Mucosa of descending colon (tissue), 3 donors: Measurements from ENCODE around the gene ALKBH5. TPM values are rescaled to one million over a fixed set of nuclear protein-coding genes. Genes with fewer than 3 reads are reported as not detected.

Experiments used
- ATAC-seq: fragments of 200-7000 bp; cut with Tn5 transposase; one replicate; pipeline ENCODE4 v1.9.1; 2020; ENCODE audit warnings: mild to moderate bottlenecking, moderate library complexity
- DNase-seq, 3 donors: peaks; one replicate each; pipeline ENCODE4 v3.0.0-alpha.2; 2020
- H3K36me3 ChIP-seq: fragments of 200-600 bp; one replicate; pipeline ENCODE4 v1.8.0; 2021; ENCODE audit warnings: low read depth, mild to moderate bottlenecking
- H3K4me1 ChIP-seq: fragments of 200-600 bp; one replicate; pipeline ENCODE4 v1.8.0; 2021; ENCODE audit warnings: low read depth, mild to moderate bottlenecking
- H3K4me3 ChIP-seq: fragments of 200-600 bp; one replicate; pipeline ENCODE4 v1.8.0; 2021; ENCODE audit warnings: mild to moderate bottlenecking
- H3K9me3 ChIP-seq: fragments of 200-600 bp; one replicate; pipeline ENCODE4 v1.8.0; 2021; ENCODE audit warnings: mild to moderate bottlenecking
- intact Hi-C, 2 donors: fragments of 100-400 bp; cut with DNase I in 1 of 2; cut with micrococcal nuclease in 1 of 2; formaldehyde crosslinking; loops; one replicate each; pipeline versions ENCODE4 v1.11.0 to v1.11.1; 2022; cut with DNase I, micrococcal nuclease
- total RNA-seq, 3 donors: library from RNA; stranded (reverse); fragmentation: NEBNext Ultra II Directional in 2 of 3; extraction: Animal tissue kit (Norgen Biotek cat#: 25700) in 2 of 3; gene quantifications; one replicate each; pipeline versions ENCODE4 v1.2.1 to v1.2.4, GENCODE V29; 2021 to 2023
- TF ChIP-seq, protein P1 (sequence below): fragments of 200-600 bp; IDR thresholded peaks from one replicate; pipeline ENCODE4 v1.8.0; 2022; ENCODE audit warnings: antibody characterized with exemption, mild to moderate bottlenecking
- donor health status: DM: no; HTN: no; CAD: no; lungs with moderate emphysema.
- donor health status: DM: no; HTN: no; CAD: no.
- donor health status: DM: no; HTN: yes; CAD: no.

The ALKBH5 gene
- total RNA-seq, 3 donors from 2014 or later, result 70.7 to 151 (median 75.6) TPM

GRCh38 chr17:18191967-18192366 is 8.3 kb downstream of the ALKBH5 start:
- peaks cover 33% of the 10 kb centered on the region for H3K4me1 ChIP-seq
- TF ChIP-seq, protein P1, sequence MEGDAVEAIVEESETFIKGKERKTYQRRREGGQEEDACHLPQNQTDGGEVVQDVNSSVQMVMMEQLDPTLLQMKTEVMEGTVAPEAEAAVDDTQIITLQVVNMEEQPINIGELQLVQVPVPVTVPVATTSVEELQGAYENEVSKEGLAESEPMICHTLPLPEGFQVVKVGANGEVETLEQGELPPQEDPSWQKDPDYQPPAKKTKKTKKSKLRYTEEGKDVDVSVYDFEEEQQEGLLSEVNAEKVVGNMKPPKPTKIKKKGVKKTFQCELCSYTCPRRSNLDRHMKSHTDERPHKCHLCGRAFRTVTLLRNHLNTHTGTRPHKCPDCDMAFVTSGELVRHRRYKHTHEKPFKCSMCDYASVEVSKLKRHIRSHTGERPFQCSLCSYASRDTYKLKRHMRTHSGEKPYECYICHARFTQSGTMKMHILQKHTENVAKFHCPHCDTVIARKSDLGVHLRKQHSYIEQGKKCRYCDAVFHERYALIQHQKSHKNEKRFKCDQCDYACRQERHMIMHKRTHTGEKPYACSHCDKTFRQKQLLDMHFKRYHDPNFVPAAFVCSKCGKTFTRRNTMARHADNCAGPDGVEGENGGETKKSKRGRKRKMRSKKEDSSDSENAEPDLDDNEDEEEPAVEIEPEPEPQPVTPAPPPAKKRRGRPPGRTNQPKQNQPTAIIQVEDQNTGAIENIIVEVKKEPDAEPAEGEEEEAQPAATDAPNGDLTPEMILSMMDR, result no peak
- H3K9me3 ChIP-seq, result no peaks in the 10 kb centered on the region
- H3K36me3 ChIP-seq, result peaks cover 7% of the 10 kb centered on the region
- DNase-seq (no peak), ATAC-seq (no peak)
- no peak overlapping the region for H3K4me3 ChIP-seq
- intact Hi-C loops, result loop anchor here in 1 of 2 donors (10.0 kb wide), 1 partner anchor 47 kb away; no protein-coding TSS in a partner anchor

DNA sequence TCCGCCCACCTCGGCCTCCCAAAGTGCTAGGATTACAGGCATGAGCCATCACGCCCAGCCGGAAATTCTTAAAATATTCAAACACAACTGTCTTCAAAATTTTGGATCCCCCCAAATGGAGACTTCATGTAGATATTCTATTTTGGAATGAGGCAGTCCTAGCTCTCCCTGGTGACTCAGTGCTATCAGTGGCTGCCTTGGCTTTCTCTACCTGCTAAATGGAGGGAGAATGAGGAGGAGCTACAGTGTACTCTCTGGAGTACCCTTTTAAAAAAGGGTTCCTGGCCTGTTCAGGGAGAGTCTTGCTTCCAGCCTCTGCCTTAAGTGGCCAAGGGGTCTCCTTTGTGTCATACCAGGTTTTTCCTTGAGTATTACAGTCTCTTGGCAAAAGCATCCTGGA is 10.8 kb downstream of the ALKBH5 start:
- TF ChIP-seq, protein P1, result no peak
- Histone ChIP-seq H3K4me3 (no peak overlapping the region), H3K36me3 (peaks cover 7% of the 10 kb centered on the region), H3K4me1 (peaks cover 18% of the 10 kb centered on the region), H3K9me3 (no peaks in the 10 kb centered on the region)
- intact Hi-C loops, result loop anchor here in 1 of 2 donors (10.0 kb wide), 1 partner anchor 50 kb away; no protein-coding TSS in a partner anchor
- DNase-seq (no peak), ATAC-seq (no peak)

GRCh38 chr17:18194804-18195203 is 11.2 kb downstream of the ALKBH5 start:
- no peak for DNase-seq
- intact Hi-C loops, result loop anchor here in 1 of 2 donors (10.0 kb wide), 1 partner anchor 50 kb away; no protein-coding TSS in a partner anchor
- H3K4me3 ChIP-seq, result no peak overlapping the region
- no peaks in the 10 kb centered on the region for H3K9me3 ChIP-seq
- peaks cover 18% of the 10 kb centered on the region for H3K4me1 ChIP-seq
- TF ChIP-seq, protein P1, result no peak
- peaks cover 7% of the 10 kb centered on the region for H3K36me3 ChIP-seq
- no peak for ATAC-seq

DNA sequence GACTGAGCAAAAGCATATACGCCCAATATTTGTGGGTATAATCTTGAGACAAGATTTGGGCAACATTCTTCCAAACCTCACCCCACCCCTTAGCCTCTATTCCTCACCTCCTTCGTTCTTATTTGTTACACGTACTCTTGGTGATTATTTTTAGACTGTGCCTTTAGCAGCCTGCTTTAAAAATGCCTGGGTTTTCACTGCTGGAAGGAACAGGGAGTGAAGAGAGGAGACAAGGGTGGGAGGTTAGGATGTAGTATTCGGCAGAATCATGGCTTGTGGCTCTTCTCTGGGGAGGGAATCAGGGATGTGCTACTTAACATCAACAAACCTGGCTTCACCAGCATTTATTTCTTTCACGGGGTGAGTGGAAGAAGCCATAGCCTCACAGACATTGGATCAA is 11.6 kb downstream of the ALKBH5 start:
- DNase-seq, result no peak
- TF ChIP-seq, protein P1, result no peak
- no peaks in the 10 kb centered on the region for H3K9me3 ChIP-seq

GRCh38 chr17:18197535-18198194 is 14.0 kb downstream of the ALKBH5 start:
- no peak for DNase-seq
- TF ChIP-seq, protein P1, result no peak
- ATAC-seq, result no peak
- peaks cover 7% of the 10 kb centered on the region for H3K36me3 ChIP-seq
- intact Hi-C loops, result loop anchor here in 1 of 2 donors (10.0 kb wide), 1 partner anchor 53 kb away; no protein-coding TSS in a partner anchor
- H3K4me1 ChIP-seq, result peaks cover 4% of the 10 kb centered on the region
- H3K9me3 ChIP-seq, result no peaks in the 10 kb centered on the region
- no peak overlapping the region for H3K4me3 ChIP-seq

More for the DNA sequence above, 11.6 kb downstream of the ALKBH5 start:
- Histone ChIP-seq H3K4me1 (peaks cover 18% of the 10 kb centered on the region), H3K36me3 (peaks cover 7% of the 10 kb centered on the region), H3K4me3 (no peak overlapping the region)
- ATAC-seq, result no peak
- intact Hi-C loops, result loop anchor here in 1 of 2 donors (10.0 kb wide), 1 partner anchor 50 kb away; no protein-coding TSS in a partner anchor
